Activated CD4-positive, alpha-beta T cell treated with anti-CD3 and anti-CD28 coated beads for 4 hours (primary cell): ENCODE measurements around the gene TXNRD1.
"Not testable (repeated sequence)": the region's sequence is repeated elsewhere in the genome, so short reads cannot be mapped to it uniquely, and the experiment has no call there.

ENCODE experiments used
- DNase-seq, 2 donors: peaks; one replicate each; pipeline ENCODE4 v3.0.0-alpha.2; 2020

Gene TXNRD1

GRCh38 chr12:104331376-104331775, 115.8 kb downstream of the TXNRD1 start:
- no peak for DNase-seq

- DNase-seq, result not testable (repeated sequence)
Measured at GRCh38 chr12:104332273-104332672, 116.7 kb downstream of the TXNRD1 start.

- DNase-seq, result no peak
Measured at GRCh38 chr12:104333692-104334255, 118.2 kb downstream of the TXNRD1 start.

- no peak for DNase-seq
Measured at GRCh38 chr12:104334581-104334980, 119.0 kb downstream of the TXNRD1 start.

GRCh38 chr12:104336115-104336514, 120.5 kb downstream of the TXNRD1 start:
- no peak for DNase-seq

- DNase-seq, result no peak
Measured at GRCh38 chr12:104337030-104337558, 121.5 kb downstream of the TXNRD1 start.

- no peak for DNase-seq
Measured at GRCh38 chr12:104339663-104340062, 124.1 kb downstream of the TXNRD1 start.

GRCh38 chr12:104340177-104340576, 124.6 kb downstream of the TXNRD1 start:
- DNase-seq, result no peak

- no peak for DNase-seq
Measured at GRCh38 chr12:104340925-104341611, 125.5 kb downstream of the TXNRD1 start.

GRCh38 chr12:104342147-104342546, 126.6 kb downstream of the TXNRD1 start:
- no peak for DNase-seq

- DNase-seq, result no peak
Measured at GRCh38 chr12:104342635-104343249, 127.2 kb downstream of the TXNRD1 start.

GRCh38 chr12:104344682-104345081, 129.1 kb downstream of the TXNRD1 start:
- no peak for DNase-seq

GRCh38 chr12:104345234-104346066, 129.9 kb downstream of the TXNRD1 start:
- no peak for DNase-seq

- DNase-seq, result no peak
Measured at GRCh38 chr12:104347374-104348075, 131.9 kb downstream of the TXNRD1 start.

- no peak for DNase-seq
Measured at GRCh38 chr12:104348283-104348993, 132.9 kb downstream of the TXNRD1 start.

- no peak for DNase-seq
Measured at GRCh38 chr12:104348994-104349494, 133.5 kb downstream of the TXNRD1 start.

GRCh38 chr12:104350211-104351056, 134.9 kb downstream of the TXNRD1 start:
- no peak for DNase-seq

- DNase-seq, result no peak
Measured at GRCh38 chr12:104351057-104351983, 135.7 kb downstream of the TXNRD1 start.

- DNase-seq, result no peak
Measured at GRCh38 chr12:104352106-104352713, 136.6 kb downstream of the TXNRD1 start.
